Body of pancreas (tissue), 4 donors: ENCODE measurements around the gene CETP. TPM values are rescaled to one million over a fixed set of nuclear protein-coding genes. Genes with fewer than 3 reads are reported as not detected.
"Not testable (repeated sequence)": the region's sequence is repeated elsewhere in the genome, so short reads cannot be mapped to it uniquely, and the experiment has no call there.

ENCODE experiments used
- ATAC-seq: fragments of 150-250 bp; one replicate; pipeline ENCODE4 v1.9.1; 2016
- DNase-seq, 4 donors: peaks; one replicate each; pipeline ENCODE4 v3.0.0-alpha.2; 2019
- H3K27ac ChIP-seq, 4 donors: fragments of 200-600 bp; sonication (generic); 1 replicate in 3 of 4; 2 replicates in 1 of 4; pipeline versions ENCODE4 v1.5.1 to v1.6.1; 2016 to 2019; ENCODE audit warnings: mild to moderate bottlenecking in 1 of 4, mixed read lengths in 1 of 4, moderate library complexity in 1 of 4
- H3K27me3 ChIP-seq, 2 donors: fragments of 200-600 bp; sonication (generic); one replicate each; pipeline ENCODE4 v1.6.0; 2016; ENCODE audit warnings: mild to moderate bottlenecking in 1 of 2
- H3K36me3 ChIP-seq, 2 donors: fragments of 200-600 bp; sonication (generic); replicated peaks in 1 of 2; 2 replicates each; pipeline ENCODE4 v1.5.1; 2016; ENCODE audit warnings: low read depth in 2 of 2; ENCODE audit not compliant: insufficient read depth in 1 of 2
- H3K4me1 ChIP-seq: fragments of 200-600 bp; sonication (generic); one replicate; pipeline ENCODE4 v1.6.0; 2016
- H3K4me3 ChIP-seq, 2 donors: fragments of 200-600 bp; sonication (generic); 1 replicate in 1 of 2; 2 replicates in 1 of 2; pipeline ENCODE4 v1.5.1; 2016 to 2019
- H3K9me3 ChIP-seq, 3 donors: fragments of 200-600 bp; sonication (generic); 1 replicate in 2 of 3; 2 replicates in 1 of 3; pipeline ENCODE4 v1.5.1; 2016
- CTCF ChIP-seq, 7 experiments: fragments of 450-650 bp in 4 of 7; fragments of 200-600 bp in 3 of 7; sonication (generic) in 3 of 7; IDR thresholded peaks; one replicate each; pipeline ENCODE4 v1.5.1; 2016 to 2019; ENCODE audit warnings: antibody characterized with exemption in 7 of 7
- POLR2A ChIP-seq, 3 donors: fragments of 450-650 bp; IDR thresholded peaks; one replicate each; pipeline ENCODE4 v1.6.1; 2016; ENCODE audit warnings: antibody characterized with exemption in 3 of 3, mild to moderate bottlenecking in 2 of 3
- WGBS, 2 donors: methylation state at CpG; one replicate each; pipeline ENCODE4 v1.1.5; 2017; 5-methylcytosine and 5-hydroxymethylcytosine counted together
- intact Hi-C: fragments of 100-400 bp; cut with DNase I; formaldehyde crosslinking; loops from one replicate; pipeline ENCODE4 v1.15.1; 2023
- total RNA-seq, 2 donors: library from RNA; depleted of rRNA; stranded (reverse); fragments of >200 nt; gene quantifications; one replicate each; pipeline ENCODE4 v1.1.0, GENCODE V29; 2016

Gene CETP
- total RNA-seq, 2 donors from 2014 or later, result 0.66 TPM; not detected in 1

GRCh38 chr16:56986361-56986760 is 24.6 kb downstream of the CETP start:
- WGBS, 2 donors, result 17 to 33% methylated on average over 1 of the region's 1 CpG
- no peak overlapping the region for H3K4me3 ChIP-seq
- no peaks in the 10 kb centered on the region for H3K27me3 ChIP-seq
- no peaks in the 10 kb centered on the region for H3K9me3 ChIP-seq
- intact Hi-C loops, result no loop called here
- H3K4me1 ChIP-seq, result peaks cover 41% of the 10 kb centered on the region
- DNase-seq (no peak), ATAC-seq (no peak)
- TF ChIP-seq POLR2A (IDR thresholded peaks at IDR 0.05), result no peak
- TF ChIP-seq CTCF (IDR thresholded peaks at IDR 0.05), result no peak
- H3K36me3 ChIP-seq, result no peaks in the 10 kb centered on the region
- no peak overlapping the region for H3K27ac ChIP-seq

- DNase-seq, H3K9me3 ChIP-seq, H3K36me3 ChIP-seq, H3K27ac ChIP-seq, H3K27me3 ChIP-seq, H3K4me3 ChIP-seq, intact Hi-C loops, ATAC-seq: not testable (repeated sequence)
- 86 to 91% methylated on average over 4 of the region's 4 CpGs for WGBS, 2 donors
- peaks cover 41% of the 10 kb centered on the region for H3K4me1 ChIP-seq
These were observed 25.2 kb downstream of the CETP start for GRCh38 chr16:56986908-56987307.

GRCh38 chr16:56987692-56988091 is 25.9 kb downstream of the CETP start:
- Histone ChIP-seq H3K27me3 (no peaks in the 10 kb centered on the region), H3K4me1 (peaks cover 41% of the 10 kb centered on the region), H3K9me3 (no peaks in the 10 kb centered on the region), H3K4me3 (no peak overlapping the region), H3K36me3 (no peaks in the 10 kb centered on the region), H3K27ac (no peak overlapping the region)
- no peak for DNase-seq
- ATAC-seq, result no peak
- intact Hi-C loops, result no loop called here
- 100% methylated on average over 2 of the region's 2 CpGs for WGBS, 2 donors
- TF ChIP-seq POLR2A (IDR thresholded peaks at IDR 0.05) (no peak), CTCF (IDR thresholded peaks at IDR 0.05) (no peak)

GRCh38 chr16:56988161-56988947 is 26.6 kb downstream of the CETP start:
- Histone ChIP-seq H3K9me3 (no peaks in the 10 kb centered on the region), H3K27ac (peak overlapping the region in 2 of 4 donors; percentile 66 to 77), H3K4me1 (peaks cover 39% of the 10 kb centered on the region), H3K36me3 (no peaks in the 10 kb centered on the region), H3K4me3 (no peak overlapping the region), H3K27me3 (no peaks in the 10 kb centered on the region)
- DNase-seq, result no peak
- WGBS, 2 donors, result 80 to 88% methylated on average over 3 to 6 of the region's 6 CpGs
- ATAC-seq, result no peak
- intact Hi-C loops, result no loop called here
- TF ChIP-seq CTCF (IDR thresholded peaks at IDR 0.05) (no peak), POLR2A (IDR thresholded peaks at IDR 0.05) (no peak)

GRCh38 chr16:56988948-56989945 is 27.5 kb downstream of the CETP start, which contains the start of gene NLRC5:
Gene NLRC5 (plus strand): TSS chr16:56989557. CDS start chr16:57020713, 31,156 bp downstream.
- Histone ChIP-seq H3K9me3 (no peaks in the 10 kb centered on the region), H3K4me1 (peaks cover 33% of the 10 kb centered on the region), H3K27me3 (no peaks in the 10 kb centered on the region), H3K4me3 (peak within 1 kb of the TSS; percentile 73 to 80), H3K27ac (peak within 1 kb of the TSS; percentile 50 to 77 (median 69)), H3K36me3 (no peaks in the 10 kb centered on the region)
- intact Hi-C loops, result no loop called here
- 7 to 19% methylated on average over 25 to 62 of the region's 64 CpGs for WGBS, 2 donors
- DNase-seq (peak; percentile 82 to 89 (median 87)), ATAC-seq (peak; percentile 91)
- TF ChIP-seq POLR2A (IDR thresholded peaks at IDR 0.05), result peak; percentile 36 to 82 (median 77)
- peak in 2 of 7 experiments; percentile 1 to 27 for TF ChIP-seq CTCF (IDR thresholded peaks at IDR 0.05)
